SK-N-SH (cell line): Measurements from ENCODE around the gene RBM20.

ENCODE experiments used
- ELF1 ChIP-seq: IDR thresholded peaks from 2 replicates; pipeline ENCODE4 v1.4.0; 2012
- EP300 ChIP-seq, 2 experiments: IDR thresholded peaks; 2 replicates each; pipeline versions ENCODE4 v1.4.0 to v1.6.1; 2012; ENCODE audit warnings: borderline replicate concordance in 1 of 2, low read depth in 1 of 2, low read length in 1 of 2
- EZH2phosphoT487 ChIP-seq: fragments of 200-600 bp; sonication (generic); IDR thresholded peaks from 2 replicates; pipeline ENCODE4 v1.6.1; 2017; ENCODE audit warnings: low read depth, mixed run types, mild to moderate bottlenecking, antibody characterized with exemption, moderate library complexity, borderline replicate concordance
- FOSL2 ChIP-seq: IDR thresholded peaks from 2 replicates; pipeline ENCODE4 v1.4.0; 2012; ENCODE audit warnings: low read depth, mild to moderate bottlenecking, moderate library complexity, borderline replicate concordance
- MEF2A ChIP-seq: IDR thresholded peaks from 2 replicates; pipeline ENCODE4 v1.4.0; 2012; ENCODE audit warnings: low read depth, borderline replicate concordance
- POLR2AphosphoS5 ChIP-seq: IDR thresholded peaks from 2 replicates; pipeline ENCODE4 v1.6.1; 2012; ENCODE audit warnings: low read depth, low read length
- RAD21 ChIP-seq: IDR thresholded peaks from 2 replicates; pipeline ENCODE4 v1.6.1; 2012; ENCODE audit warnings: mild to moderate bottlenecking, low read length
- TAF1 ChIP-seq: IDR thresholded peaks from 2 replicates; pipeline ENCODE4 v1.6.1; 2012; ENCODE audit warnings: low read depth, mild to moderate bottlenecking, low read length, moderate library complexity, borderline replicate concordance
- TCF12 ChIP-seq: IDR thresholded peaks from 2 replicates; pipeline ENCODE4 v1.4.0; 2012
- TF ChIP-seq, protein P1 (sequence below): fragments of 200-600 bp; sonication (generic); IDR thresholded peaks from 2 replicates; pipeline ENCODE4 v1.6.1; 2017; ENCODE audit warnings: antibody characterized with exemption, mild to moderate bottlenecking, moderate library complexity
- TF ChIP-seq, protein P2 (sequence below): IDR thresholded peaks from 2 replicates; pipeline ENCODE4 v1.4.0; 2012; ENCODE audit warnings: low read depth, borderline replicate concordance
- TF ChIP-seq, protein P3 (sequence below): fragments of 150-350 bp; IDR thresholded peaks from 2 replicates; pipeline ENCODE4 v1.6.1; 2017; ENCODE audit warnings: antibody characterized with exemption, low read length, low read depth, borderline replicate concordance
- TF ChIP-seq, protein P4 (sequence below): IDR thresholded peaks from 2 replicates; pipeline ENCODE4 v1.4.0; 2012; ENCODE audit warnings: low read depth

DNA sequence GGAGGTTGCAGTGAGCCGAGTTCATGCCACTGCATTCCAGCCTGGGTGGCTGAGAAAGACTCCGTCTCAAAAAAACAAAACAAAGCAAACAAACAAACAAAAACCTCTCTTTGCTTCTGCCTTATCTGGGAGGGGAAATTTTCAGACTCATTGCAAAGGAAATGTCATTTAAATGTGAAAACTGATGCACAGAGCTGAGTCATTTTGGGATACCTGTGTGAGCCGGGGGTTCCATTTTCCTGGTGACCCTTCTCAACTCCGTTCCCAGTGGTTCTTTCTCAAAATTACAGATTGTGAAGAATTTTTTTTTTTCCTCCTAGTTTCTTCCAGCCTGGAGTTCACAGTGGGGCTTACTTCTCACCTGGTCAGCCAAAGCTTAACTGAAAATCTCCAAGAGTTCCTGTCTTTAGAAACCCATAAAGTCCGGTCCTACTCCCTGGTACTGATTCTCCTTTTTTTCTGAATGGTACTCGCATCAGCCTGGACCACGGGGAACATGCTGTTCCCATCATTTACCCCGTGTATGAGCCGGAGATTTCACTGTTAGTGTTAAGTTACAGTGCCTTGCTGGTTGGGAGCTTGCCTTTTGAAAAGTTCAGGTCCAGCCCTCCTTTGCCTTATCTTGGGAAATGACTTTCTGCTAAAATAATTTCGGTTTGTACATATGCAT, 56.9 kb downstream of the RBM20 start:
- TF ChIP-seq, protein P1, sequence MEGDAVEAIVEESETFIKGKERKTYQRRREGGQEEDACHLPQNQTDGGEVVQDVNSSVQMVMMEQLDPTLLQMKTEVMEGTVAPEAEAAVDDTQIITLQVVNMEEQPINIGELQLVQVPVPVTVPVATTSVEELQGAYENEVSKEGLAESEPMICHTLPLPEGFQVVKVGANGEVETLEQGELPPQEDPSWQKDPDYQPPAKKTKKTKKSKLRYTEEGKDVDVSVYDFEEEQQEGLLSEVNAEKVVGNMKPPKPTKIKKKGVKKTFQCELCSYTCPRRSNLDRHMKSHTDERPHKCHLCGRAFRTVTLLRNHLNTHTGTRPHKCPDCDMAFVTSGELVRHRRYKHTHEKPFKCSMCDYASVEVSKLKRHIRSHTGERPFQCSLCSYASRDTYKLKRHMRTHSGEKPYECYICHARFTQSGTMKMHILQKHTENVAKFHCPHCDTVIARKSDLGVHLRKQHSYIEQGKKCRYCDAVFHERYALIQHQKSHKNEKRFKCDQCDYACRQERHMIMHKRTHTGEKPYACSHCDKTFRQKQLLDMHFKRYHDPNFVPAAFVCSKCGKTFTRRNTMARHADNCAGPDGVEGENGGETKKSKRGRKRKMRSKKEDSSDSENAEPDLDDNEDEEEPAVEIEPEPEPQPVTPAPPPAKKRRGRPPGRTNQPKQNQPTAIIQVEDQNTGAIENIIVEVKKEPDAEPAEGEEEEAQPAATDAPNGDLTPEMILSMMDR: no peak
- TF ChIP-seq, protein P2, sequence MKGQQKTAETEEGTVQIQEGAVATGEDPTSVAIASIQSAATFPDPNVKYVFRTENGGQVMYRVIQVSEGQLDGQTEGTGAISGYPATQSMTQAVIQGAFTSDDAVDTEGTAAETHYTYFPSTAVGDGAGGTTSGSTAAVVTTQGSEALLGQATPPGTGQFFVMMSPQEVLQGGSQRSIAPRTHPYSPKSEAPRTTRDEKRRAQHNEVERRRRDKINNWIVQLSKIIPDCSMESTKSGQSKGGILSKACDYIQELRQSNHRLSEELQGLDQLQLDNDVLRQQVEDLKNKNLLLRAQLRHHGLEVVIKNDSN: no peak
- TF ChIP-seq POLR2AphosphoS5 (no peak), ELF1 (no peak), EZH2phosphoT487 (no peak), MEF2A (no peak), RAD21 (no peak), EP300 (IDR thresholded peaks at IDR 0.05; ENCODE audit: borderline replicate concordance in 1 of 2, low read depth in 1 of 2, low read length in 1 of 2) (no peak), TCF12 (no peak), TAF1 (no peak), FOSL2 (no peak)
- TF ChIP-seq, protein P3, sequence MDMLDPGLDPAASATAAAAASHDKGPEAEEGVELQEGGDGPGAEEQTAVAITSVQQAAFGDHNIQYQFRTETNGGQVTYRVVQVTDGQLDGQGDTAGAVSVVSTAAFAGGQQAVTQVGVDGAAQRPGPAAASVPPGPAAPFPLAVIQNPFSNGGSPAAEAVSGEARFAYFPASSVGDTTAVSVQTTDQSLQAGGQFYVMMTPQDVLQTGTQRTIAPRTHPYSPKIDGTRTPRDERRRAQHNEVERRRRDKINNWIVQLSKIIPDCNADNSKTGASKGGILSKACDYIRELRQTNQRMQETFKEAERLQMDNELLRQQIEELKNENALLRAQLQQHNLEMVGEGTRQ: no peak
- TF ChIP-seq, protein P4, sequence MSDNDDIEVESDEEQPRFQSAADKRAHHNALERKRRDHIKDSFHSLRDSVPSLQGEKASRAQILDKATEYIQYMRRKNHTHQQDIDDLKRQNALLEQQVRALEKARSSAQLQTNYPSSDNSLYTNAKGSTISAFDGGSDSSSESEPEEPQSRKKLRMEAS: no peak
